ENCODE data around the gene TRIM27. TPM values are rescaled to one million over a fixed set of nuclear protein-coding genes. Genes with fewer than 3 reads are reported as not detected.

The TRIM27 gene
- total RNA-seq, 1 experiment from 2014 or later, result 47.6 TPM

GRCh38 chr6:28910901-28911690 lies 12.7 kb downstream of the TRIM27 start:
- CTCF ChIA-PET, result no interaction called here
- no peaks in the 10 kb centered on the region for H3K4me1 Mint-ChIP-seq (ENCODE audit: low read depth, unreplicated experiment)
- H3K27ac Mint-ChIP-seq (ENCODE audit: unreplicated experiment), result no peak overlapping the region
- no peak overlapping the region for H3K4me3 Mint-ChIP-seq (ENCODE audit: unreplicated experiment)
- Histone ChIP-seq H3K9me3 (no peaks in the 10 kb centered on the region), H3K4me1 (no peaks in the 10 kb centered on the region), H3K4me3 (ENCODE audit: low read depth, low read length) (no peak overlapping the region), H3K36me3 (ENCODE audit: control insufficient read depth, insufficient read depth, low read length) (no peaks in the 10 kb centered on the region; the same call in none of the 2 replicates), H3K27me3 (replicated peaks; ENCODE audit: control insufficient read depth, insufficient read depth, low read length) (no peaks in the 10 kb centered on the region)
- no TSS peak for BruUV-seq (replicated peaks)
- POLR2A ChIA-PET, result interaction anchor here (0.5 kb wide), 1 partner anchor 831 kb away, joined by 3 read pairs; the partner anchor contains the start of gene ZNF165
- intact Hi-C loops (cut with micrococcal nuclease; ENCODE audit: unreplicated experiment), result no loop called here
- peaks cover 87% of the 10 kb centered on the region for H3K36me3 Mint-ChIP-seq (ENCODE audit: insufficient read depth, unreplicated experiment)
- DNase-seq, result no peak
- H3K9me3 Mint-ChIP-seq (ENCODE audit: unreplicated experiment), result no peaks in the 10 kb centered on the region
- TF ChIP-seq CTCF (IDR thresholded peaks at IDR 0.05; ENCODE audit: insufficient read depth in 1 of 2, low read depth in 1 of 2, low read length in 1 of 2, severe bottlenecking in 1 of 2, unreplicated experiment in 1 of 2), result no peak
- H3K27me3 Mint-ChIP-seq (ENCODE audit: insufficient read depth, unreplicated experiment), result no peaks in the 10 kb centered on the region

- no peaks in the 10 kb centered on the region for H3K27me3 Mint-ChIP-seq (ENCODE audit: insufficient read depth, unreplicated experiment)
- no peak for TF ChIP-seq CTCF (IDR thresholded peaks at IDR 0.05; ENCODE audit: insufficient read depth in 1 of 2, low read depth in 1 of 2, low read length in 1 of 2, severe bottlenecking in 1 of 2, unreplicated experiment in 1 of 2)
- POLR2A ChIA-PET, result no interaction called here
- H3K36me3 ChIP-seq (ENCODE audit: control insufficient read depth, insufficient read depth, low read length), result no peaks in the 10 kb centered on the region; the same call in none of the 2 replicates
- no peak overlapping the region for H3K4me3 ChIP-seq (ENCODE audit: low read depth, low read length)
- no peak for DNase-seq
- no peaks in the 10 kb centered on the region for H3K27me3 ChIP-seq (replicated peaks; ENCODE audit: control insufficient read depth, insufficient read depth, low read length)
- intact Hi-C loops (cut with micrococcal nuclease; ENCODE audit: unreplicated experiment), result no loop called here
- no peak overlapping the region for H3K27ac Mint-ChIP-seq (ENCODE audit: unreplicated experiment)
- no peaks in the 10 kb centered on the region for H3K4me1 ChIP-seq
- no peaks in the 10 kb centered on the region for H3K4me1 Mint-ChIP-seq (ENCODE audit: low read depth, unreplicated experiment)
- CTCF ChIA-PET, result no interaction called here
- no peaks in the 10 kb centered on the region for H3K9me3 Mint-ChIP-seq (ENCODE audit: unreplicated experiment)
- H3K36me3 Mint-ChIP-seq (ENCODE audit: insufficient read depth, unreplicated experiment), result peaks cover 97% of the 10 kb centered on the region
- H3K4me3 Mint-ChIP-seq (ENCODE audit: unreplicated experiment), result no peak overlapping the region
- no TSS peak for BruUV-seq (replicated peaks)
- no peaks in the 10 kb centered on the region for H3K9me3 ChIP-seq
Measured at GRCh38 chr6:28907394-28907793, 16.4 kb downstream of the TRIM27 start.

DNA sequence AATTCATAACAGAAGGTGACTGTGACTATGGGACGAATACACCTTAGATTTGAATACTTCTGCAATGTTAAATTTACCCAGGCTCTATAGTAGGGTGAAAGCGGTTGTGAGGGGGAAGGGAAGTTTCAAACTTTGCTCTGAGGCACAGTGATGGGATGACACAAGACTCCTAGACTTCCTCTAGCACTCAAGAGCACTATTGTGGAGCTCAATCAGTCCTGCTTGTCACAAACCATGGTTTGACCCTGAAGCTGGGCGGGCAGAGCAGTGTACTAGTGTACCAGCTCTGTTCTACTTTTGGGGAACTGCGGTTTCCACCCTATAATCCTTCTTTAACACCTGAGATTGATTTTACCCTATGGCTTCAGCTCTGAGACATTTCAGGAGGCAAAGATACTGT lies 17.1 kb downstream of the TRIM27 start:
- H3K4me1 ChIP-seq, result no peaks in the 10 kb centered on the region
- DNase-seq, result no peak
- ChIA-PET POLR2A (no interaction called here), CTCF (no interaction called here)
- no peak overlapping the region for H3K4me3 ChIP-seq (ENCODE audit: low read depth, low read length)
- Mint-ChIP-seq H3K4me3 (ENCODE audit: unreplicated experiment) (no peak overlapping the region), H3K27ac (ENCODE audit: unreplicated experiment) (no peak overlapping the region), H3K27me3 (ENCODE audit: insufficient read depth, unreplicated experiment) (no peaks in the 10 kb centered on the region), H3K9me3 (ENCODE audit: unreplicated experiment) (no peaks in the 10 kb centered on the region), H3K4me1 (ENCODE audit: low read depth, unreplicated experiment) (no peaks in the 10 kb centered on the region), H3K36me3 (ENCODE audit: insufficient read depth, unreplicated experiment) (peaks cover 90% of the 10 kb centered on the region)
- no peaks in the 10 kb centered on the region; the same call in none of the 2 replicates for H3K36me3 ChIP-seq (ENCODE audit: control insufficient read depth, insufficient read depth, low read length)
- intact Hi-C loops (cut with micrococcal nuclease; ENCODE audit: unreplicated experiment), result no loop called here
- no TSS peak for BruUV-seq (replicated peaks)
- no peaks in the 10 kb centered on the region for H3K27me3 ChIP-seq (replicated peaks; ENCODE audit: control insufficient read depth, insufficient read depth, low read length)
- TF ChIP-seq CTCF (IDR thresholded peaks at IDR 0.05; ENCODE audit: insufficient read depth in 1 of 2, low read depth in 1 of 2, low read length in 1 of 2, severe bottlenecking in 1 of 2, unreplicated experiment in 1 of 2), result no peak
- H3K9me3 ChIP-seq, result no peaks in the 10 kb centered on the region
